HG02970 (cell line): ENCODE data around the gene ELL2.
A peak's percentile ranks its signal among the peaks of the same experiment; 100 is the strongest.
"Not testable (repeated sequence)": the region's sequence is repeated elsewhere in the genome, so short reads cannot be mapped to it uniquely, and the experiment has no call there.

Experiments
- ATAC-seq: cut with Tn5 transposase; IDR thresholded peaks from one replicate; pipeline ENCODE4 v1.9.1; 2021; ENCODE audit warnings: mild to moderate bottlenecking, moderate library complexity, moderate number of reproducible peaks; ENCODE audit not compliant: unreplicated experiment, low FRiP score

The ELL2 gene

DNA sequence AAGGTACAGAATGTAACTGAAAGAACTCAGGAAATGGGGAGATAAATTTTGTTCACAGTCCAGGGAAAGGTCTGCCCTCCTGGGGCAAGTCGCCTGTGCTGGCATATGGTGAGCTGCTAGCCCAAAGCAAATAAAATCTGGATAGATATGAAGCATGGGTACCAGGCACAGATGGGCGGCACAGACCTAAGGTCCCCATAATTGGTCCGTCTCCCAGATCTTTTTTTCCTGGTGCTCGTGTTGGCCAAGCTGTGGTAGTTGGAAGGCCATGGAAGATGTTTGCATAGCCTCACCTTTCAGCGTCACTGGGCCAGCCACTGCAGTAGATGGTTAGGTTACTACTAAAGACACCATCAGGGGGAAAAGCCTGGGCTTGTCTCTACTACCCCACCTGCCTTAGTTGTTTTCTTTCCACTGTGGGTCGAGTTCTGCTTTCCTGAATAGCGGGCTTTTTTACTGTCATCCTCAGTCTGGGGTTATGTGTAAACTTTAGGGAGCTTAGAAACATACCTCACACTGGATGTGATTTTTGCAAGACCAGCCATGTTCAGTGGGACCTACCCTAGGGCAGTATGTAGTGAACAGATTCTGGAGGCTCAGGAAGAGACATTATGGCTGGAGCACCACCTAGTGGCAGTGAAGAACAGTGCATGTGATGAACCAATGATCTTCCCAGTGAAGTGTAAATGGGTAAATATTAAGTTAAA is 114.9 kb downstream of the ELL2 start:
- ATAC-seq = no peak

DNA sequence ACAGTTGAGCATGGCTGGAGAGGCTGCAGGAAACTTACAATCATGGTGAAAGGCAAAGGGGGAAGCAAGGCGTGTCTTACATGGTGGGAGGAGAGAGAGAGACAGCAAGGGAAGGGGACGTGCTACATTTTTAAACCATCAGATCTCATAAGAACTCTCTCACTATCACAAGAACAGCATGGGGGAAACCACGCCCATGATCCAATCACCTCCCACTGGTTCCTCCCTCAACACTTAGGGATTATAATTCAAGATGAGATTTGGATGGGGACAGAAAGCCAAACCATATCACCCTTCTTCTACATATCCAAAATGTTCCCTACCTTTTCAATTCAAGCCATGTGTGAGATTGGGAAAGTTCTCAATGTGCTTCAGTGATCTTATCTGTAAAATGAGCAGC is 116.3 kb downstream of the ELL2 start:
- ATAC-seq = no peak

DNA sequence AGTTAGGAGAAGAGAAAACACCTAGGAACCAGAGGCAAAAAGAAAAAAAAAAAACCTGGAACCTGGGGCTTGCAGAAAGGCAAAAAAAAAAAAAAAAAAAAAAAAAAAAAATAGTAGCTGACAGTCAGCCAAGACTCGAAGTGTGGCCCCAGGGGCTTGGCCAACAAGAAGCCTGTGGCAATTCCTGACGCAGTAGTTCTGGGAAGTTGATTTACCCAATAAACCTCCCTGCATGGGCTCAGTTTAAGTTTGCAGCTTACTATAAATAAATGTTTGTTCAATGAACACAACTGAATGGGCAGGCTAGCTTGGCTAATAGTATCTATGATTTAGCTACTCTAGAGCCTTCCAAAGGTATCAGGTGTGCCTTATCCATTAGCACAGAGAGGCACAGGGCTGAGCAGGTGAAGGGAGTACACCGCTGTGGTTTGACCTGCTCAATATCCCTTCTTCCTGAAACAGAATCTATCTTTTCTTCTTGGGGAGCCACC is 117.9 kb downstream of the ELL2 start:
- ATAC-seq = no peak

DNA sequence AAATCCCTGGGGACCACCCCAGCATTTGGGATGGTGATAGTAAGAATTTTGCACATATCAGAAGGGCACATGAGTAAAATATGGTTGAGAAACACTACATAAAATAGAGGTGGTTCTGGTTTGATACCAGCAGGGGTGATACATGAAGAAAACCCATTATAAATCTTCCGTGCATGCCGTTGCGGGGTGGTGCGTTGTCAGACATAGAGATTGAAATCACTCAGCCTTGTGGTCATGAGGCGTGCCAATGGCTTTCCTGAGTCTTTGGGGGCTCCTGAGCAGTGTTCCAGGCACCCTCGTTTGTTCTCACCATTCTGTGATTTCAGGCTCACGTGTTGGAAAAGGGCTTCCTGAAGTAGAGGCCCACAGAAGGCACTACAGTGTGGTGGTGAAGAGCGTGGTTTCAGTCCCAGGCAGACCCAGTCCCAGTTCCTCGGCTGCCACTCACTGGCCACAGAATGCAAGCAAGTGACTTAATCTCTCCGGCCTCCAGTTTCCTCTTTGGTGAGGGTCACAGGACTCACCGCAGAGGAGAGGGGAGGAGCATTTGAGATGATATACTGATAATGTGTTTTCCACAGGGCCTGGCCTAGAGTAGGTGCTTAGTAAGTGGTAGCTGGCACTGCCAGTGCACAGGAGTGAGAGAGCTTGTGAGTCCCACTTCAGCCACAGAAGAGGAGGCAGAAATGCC is 118.7 kb downstream of the ELL2 start:
- peak; percentile 72 for ATAC-seq

DNA sequence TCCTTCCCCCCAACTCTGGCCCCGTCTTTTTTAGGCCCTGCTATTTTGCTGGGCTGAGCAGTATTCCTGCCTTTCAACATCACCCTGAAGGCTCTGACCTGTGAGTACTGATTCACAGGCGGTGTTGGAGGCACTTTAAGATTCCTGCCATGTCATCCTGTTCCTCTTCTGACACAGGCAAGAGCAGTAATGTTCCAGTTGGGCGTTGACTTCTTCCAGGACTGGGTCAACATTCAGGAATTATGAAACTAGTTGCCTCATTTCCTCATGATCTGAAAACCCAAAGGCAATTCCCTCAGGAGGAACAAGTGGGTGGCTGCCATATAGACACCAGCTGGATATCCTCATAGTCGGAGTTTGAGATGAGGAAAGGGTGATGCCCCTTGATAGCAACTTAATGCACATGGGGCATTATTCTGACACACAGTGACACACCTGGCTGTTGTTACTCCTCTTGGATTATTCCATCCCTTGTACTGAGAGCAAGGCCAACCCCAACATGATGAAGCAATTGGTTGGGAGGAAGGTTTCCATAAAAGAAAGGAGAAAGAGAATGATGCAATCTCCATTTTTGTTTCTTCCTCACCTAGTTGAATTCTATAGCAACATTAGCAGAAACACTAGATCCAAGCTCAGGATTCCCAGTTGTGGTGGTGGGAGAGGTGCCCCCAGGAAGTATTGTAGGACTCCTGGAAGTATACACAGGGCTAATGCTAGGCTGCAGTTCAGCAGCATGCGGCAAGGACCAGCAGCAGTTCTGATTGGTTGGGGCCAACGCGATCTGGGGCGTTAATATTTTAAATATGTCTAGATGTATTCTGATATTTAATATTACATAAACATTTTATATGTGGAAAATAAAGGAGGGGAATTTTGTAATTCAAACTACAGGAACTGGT is 119.5 kb downstream of the ELL2 start:
- no peak for ATAC-seq

DNA sequence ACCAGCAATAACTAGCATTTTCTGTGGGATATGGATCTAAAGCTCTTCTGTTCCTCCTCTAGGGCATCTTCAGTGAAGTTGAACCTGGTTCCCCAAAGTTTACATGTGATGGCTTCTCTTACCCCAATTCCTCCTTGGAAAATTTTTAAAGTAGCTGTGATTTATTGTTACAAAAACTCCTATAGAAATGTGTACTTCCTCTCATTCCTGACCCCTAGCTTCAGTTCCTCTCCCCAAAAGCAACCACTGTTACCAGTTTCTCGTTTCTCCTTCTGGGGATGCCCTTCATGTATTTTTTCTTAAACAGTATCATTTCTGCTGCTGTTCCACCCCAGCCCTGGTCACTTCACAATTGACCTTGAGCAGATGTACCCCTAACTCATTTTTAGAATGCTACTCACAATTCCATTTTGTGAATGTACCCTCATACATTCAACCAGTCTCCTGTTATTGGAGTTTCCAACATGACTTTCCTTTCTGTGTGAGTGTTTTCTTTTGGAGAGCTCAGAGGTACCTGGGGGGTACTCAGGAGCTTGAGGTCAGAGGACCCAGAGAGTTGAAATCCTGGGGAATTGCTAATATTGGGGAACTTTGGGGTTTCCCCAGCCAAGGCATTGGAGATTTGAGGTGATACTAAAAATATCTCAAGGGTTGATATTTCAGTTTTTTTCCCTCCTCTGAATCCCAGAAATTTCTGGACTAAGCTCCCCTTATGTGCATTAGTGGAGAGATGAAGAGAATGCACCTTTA is 120.5 kb downstream of the ELL2 start:
- ATAC-seq = no peak

DNA sequence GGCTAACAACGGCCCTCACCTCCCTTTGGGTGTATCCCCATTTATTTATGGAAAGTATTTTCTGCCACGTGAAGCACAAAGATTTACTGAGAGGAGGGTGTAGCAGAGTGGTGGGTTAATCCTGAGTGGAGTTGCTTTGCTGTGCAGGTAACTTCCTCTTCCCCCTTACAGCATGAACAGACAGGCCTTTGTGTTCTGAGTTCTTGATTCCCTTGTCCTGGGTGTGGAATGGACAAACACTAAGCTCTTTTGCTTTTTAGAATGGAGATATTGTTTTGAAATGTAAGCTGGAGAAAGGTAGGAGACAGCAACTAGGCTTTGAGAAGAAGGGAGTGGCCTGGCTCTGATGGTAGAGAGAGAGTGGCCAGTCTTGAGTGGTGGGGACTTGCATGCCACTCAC is 122.0 kb downstream of the ELL2 start:
- ATAC-seq = no peak

DNA sequence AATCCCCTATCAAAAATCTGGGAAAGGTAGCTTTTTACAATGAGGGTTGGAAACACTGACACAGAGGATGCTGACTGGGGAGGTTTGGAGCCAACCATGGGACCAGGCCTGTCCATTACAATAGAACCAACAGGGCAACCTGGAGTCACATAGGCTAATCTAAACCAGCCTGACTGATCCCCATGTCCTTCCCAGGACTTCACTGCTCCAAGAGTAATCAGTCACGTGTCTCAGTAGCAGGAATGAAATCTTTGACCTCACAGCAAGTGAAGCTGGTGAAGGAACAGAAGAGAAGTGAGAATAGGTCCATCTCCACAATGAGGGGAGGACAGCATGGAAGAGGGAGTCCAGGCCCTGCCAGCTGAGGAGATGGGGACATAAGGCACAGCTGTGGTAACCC is 123.1 kb downstream of the ELL2 start:
- no peak for ATAC-seq

DNA sequence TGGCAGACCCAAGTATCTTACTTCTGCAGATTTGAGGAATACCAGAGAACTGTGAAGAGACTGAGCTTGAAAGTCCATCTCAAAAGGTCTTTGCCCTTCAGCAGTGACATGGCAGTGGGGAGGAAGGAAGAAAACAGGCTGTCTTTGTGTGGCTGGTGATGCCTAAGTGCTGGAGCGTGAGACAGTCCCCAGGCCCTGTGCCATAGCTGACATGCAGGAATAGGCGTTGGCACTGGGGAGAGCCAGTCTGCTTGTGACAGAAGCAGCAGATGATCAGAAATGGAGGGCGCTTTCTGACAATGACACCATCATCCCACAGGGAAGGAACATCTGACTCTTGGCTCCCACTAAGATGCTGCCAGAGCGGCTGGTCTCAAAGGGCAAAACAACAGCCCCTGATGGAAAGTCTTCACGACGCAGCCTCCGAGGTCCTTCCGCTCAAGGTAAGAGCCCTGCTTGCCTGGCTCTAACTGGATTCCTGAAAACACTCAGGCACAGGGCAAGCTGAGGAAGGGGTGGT is 123.6 kb downstream of the ELL2 start:
- ATAC-seq = no peak

DNA sequence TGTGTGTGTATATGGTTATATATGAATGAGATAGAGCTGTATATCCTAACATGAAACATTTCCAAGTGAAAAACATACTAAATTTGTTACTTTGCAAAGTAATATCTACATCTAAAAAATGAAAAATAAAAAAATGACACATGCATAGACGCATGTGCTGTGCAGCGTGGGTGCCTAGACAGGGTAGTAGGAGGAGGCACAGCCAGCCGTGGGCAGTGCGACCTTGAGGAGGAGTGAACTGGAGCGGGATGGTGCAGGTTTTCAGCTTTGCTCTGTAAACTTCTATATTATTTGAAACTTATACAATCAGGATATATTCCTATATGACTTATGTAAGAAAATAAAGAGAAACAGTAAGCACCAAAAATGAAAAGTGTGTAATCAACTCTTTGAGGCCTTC is 124.2 kb downstream of the ELL2 start:
- ATAC-seq = no peak

DNA sequence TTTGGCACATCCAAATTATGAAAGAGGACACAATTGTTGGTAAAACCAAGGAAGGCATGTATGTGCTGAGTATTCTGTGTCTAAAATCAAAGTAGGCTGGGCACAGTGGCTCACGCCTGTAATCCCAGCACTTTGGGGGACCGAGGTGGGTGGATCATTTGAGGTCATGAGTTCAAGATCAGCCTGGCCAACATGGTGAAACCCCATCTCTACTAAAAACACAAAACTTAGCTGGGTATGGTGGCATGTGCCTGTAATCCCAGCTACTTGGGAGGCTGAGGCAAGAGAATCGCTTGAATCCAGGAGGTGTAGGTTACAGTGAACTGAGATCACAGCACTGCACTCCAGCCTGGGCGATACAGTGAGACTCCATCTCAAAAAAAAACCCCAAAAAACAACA is 124.7 kb downstream of the ELL2 start:
- ATAC-seq = not testable (repeated sequence)

DNA sequence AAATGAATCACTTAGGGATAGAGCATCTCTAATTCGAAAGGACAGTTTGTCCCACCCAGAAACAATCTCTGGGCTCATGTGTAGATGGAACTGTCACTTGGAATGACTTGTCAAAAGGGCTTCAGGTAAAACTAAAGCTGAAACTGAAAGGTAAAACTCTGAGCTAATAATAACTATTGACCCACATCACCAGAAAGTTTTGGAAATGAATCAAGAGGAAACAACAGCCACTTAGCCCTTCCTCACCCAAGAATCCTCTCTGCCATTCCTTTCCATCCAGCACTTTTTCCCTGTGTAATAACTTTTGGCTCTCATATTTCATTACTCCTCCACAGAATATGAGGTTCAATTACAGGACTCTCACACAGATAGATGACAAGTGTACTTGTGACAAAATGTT is 125.1 kb downstream of the ELL2 start:
- ATAC-seq = no peak

DNA sequence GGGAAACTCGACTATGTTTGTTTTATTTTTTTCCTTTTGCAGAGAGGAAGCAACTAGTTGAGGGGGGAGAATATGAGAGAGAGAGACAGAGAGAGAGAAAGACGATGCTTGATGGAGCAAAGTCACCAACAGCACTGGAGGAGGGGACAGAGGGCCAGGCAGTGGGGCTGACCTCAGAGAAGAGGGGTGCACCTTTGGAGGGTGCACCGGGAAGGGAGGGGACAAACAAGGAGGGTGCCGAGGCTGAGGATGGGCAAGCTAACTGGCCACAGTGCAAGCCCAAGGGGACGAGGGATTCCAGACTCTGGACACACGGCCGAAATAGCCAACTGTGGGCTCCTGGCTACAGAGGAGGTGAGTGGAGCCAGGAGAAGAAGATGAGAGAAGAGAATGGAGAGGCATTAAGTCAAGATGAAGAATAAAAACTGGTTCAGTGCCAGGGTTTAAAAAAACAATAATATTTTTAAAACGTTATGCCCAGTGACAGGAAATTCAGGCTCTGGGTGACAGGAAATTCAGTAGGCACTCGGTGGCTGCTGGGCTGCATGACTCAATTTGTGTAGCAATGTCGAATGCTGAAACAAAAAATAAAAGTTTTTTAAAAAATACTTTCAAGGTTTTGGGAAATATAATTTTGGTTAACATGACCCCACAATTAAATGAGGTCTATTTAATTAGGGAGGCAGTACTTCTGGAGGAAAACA is 125.8 kb downstream of the ELL2 start:
- ATAC-seq = no peak
